GM21825 (cell line): ENCODE data around the gene EXOC1.

Experiments
- ATAC-seq: cut with Tn5 transposase; IDR thresholded peaks from one replicate; pipeline ENCODE4 v1.9.1; 2021; ENCODE audit warnings: mild to moderate bottlenecking, moderate library complexity; ENCODE audit not compliant: unreplicated experiment

Gene EXOC1

GRCh38 chr4:55947912-55948725 is 94.7 kb downstream of the EXOC1 start:
- ATAC-seq: peak; percentile 24

- ATAC-seq: peak; percentile 79
Observed at GRCh38 chr4:55948726-55949481, 95.5 kb downstream of the EXOC1 start, which contains the start of gene CEP135. TSS of gene CEP135 (plus strand) at chr4:55948945. CDS start at chr4:55952131, 3,186 bp downstream.

GRCh38 chr4:55949482-55949802 is 96.0 kb downstream of the EXOC1 start:
- no peak for ATAC-seq

GRCh38 chr4:55951191-55951922 is 97.9 kb downstream of the EXOC1 start:
- no peak for ATAC-seq
